Brain pericyte (primary cell): Measurements from ENCODE around the gene EMID1.

ENCODE experiments used
- DNase-seq: peaks from one replicate; pipeline ENCODE4 v3.0.0-alpha.2; 2012; ENCODE audit warnings: low read depth, low spot score

The EMID1 gene

DNA sequence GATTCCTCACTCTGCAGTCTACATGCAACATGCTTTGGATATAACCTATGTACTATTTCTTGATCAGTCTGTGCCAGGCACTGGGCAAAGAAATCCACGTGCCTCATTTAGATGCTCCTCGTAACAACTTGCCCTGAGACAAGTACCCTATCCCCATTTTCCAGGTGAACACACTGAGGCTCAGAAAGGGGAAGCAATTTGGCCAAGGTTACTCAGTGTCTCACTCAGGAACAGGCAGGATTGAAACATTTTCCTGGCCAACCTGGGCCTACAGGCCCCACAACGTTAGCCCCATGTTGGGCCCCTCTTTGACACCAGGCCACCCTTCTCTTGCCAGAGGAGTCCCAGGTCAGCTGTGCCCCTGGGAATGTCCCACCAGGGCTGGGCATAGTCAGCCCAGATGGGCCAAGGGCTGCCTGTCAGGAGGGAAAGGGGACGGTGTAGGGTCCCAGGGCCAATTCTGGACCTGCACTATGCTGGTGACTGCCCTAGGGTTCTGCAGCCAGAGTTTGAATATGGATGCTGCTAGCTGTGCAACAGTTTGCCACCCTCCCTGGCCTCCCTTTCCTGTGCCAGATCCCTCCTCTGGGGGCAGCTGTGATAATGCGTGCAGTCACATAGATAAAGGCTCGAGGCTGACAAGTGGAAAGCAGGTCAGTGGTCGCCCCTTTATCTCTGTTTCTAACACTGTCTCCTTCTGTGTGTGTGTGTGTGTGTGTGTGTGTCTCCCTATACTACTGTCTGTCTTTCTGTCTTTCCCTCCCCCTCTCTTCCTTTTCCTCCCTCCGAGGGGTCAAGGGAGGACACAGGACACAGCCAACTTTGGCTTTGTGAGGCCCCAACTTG, 10.4 kb upstream of the EMID1 start:
- DNase-seq, result no peak

DNA sequence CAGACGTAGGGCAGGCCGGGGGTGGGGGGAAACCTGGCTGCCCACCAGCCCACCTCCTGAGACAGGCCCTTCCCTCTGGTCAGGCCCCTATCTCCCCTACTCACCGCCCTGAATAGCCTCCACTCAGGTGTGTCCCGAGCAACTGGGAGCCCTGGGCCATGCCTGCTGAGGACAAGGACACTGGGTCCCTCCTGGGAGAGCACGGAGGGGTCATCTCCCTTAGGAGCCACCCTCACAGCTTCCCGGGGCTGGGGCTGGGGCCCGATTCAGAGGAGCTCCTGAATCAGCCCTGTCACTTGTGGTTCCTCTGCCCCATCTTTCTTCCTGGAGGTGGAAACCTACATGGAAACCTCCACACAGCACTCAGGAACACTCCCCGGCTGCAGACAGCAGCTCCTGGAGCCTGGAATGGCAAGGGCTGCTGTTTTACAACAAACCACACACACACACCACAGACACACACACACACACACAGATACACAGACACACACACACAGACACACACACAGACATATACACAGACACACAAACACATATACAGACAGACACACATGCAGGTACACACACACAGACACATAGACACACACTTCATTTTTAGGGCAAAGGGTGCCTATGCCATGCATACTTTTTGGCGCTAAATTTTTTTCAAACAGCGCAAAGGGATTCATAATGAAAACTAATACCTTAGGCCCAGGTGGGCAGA, 9.6 kb upstream of the EMID1 start:
- no peak for DNase-seq

DNA sequence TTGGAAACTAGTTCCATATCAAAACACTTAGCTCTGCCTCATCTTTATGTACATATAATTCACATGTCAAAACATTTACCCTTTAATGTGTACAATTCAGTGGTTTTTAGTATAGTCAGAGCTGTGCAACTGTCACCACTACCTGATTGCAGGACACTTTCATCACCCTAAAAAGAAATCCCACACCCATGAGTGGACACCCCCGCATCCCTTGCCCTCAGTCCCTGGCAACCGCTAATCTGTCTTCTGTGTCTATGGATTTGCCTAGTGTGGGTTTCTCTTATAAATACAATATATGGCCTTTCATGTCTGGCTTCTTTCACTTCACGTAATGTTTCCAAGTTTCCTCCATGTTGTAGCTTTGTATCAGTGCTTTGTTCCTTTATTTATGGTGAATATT, 8.6 kb upstream of the EMID1 start:
- no peak for DNase-seq

DNA sequence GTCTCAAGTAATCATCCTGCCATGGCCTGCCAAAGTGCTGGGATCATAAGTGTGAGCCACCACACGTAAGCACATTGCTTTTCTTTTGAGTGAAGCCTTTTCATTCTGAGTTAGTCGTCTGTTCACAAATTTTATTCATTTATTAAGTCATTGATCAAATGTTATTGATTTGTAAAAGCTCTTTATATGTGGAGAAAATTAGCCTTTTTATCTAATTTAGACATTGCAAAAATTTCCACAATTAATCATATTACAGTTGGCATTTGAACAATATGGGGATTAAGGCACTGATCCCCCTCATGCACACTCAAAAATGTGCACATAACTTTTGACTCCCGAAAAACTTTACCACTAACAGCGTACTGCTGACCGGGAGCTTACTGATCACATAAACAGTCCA, 7.5 kb upstream of the EMID1 start:
- no peak for DNase-seq

DNA sequence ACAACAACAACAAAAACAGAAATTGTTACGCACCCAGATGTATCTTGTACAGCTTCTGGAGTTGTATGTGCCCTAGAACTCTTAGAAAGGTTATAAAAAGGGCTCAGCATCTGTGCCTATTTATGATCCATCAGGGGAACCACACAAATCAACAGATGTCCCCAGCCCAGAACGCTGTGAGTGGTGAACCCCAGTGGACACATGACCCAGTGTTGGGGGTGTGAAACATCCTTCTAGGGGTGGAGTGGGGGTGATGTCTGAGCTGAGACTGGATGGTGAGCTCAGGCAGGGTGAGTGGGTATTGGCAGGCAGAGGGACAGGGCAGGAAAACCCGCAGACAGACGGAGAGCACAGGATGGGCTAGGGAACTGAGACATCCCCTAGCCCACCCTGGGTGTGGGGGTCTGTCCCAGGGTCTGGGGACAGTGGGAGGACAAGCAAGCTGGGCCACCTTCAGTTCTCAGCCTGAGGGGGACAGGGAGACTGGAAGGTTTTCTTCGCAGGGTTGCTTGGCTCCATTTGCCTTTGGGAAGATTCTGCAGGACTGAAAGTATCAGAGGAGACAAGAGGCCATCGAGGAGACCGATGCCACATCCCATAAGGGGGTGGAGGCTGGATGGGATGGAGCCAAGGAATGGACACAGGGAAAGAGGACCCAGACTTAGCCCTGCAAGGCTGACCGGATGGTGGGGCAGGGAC, 5.8 kb upstream of the EMID1 start:
- DNase-seq, result no peak

DNA sequence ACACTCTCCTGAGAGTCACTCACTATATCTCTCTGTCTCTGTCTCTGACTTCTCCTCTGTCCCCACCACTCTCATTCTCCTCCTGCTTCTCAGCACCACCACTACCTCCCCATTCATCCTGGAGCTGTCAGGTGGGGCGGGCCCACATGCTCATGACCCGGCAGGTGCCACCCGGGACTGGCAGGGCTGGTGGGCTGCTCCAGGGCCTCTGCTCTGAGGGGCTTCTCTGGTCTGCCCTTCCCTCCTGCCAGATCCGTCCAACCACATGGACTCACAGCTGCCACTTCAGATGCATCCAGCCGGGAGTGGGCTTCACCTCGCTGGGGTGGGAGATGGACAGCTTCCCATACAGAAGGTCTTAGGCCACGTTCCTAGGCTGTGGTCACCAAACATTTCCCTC, 4.8 kb upstream of the EMID1 start:
- no peak for DNase-seq

DNA sequence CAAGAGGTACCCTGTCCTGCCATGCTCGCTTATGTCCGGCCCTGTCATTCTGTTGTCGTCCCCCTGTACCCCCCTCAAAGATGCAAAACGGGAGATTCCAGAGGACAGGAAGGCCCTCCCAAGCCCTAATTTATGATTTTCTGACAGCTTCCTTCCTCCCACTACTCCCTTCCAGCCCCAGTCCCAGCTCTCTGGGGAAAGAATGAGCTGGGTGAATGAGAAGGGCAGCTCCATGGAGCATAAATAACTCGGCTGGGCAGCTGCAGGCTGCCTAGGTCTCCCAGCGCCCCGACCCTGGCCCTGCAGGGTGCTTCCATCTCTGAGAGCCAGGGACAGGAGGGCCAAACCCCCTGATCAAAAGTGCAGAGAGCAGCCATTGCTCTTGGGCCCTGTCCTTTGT, 3.9 kb upstream of the EMID1 start:
- DNase-seq, result no peak

DNA sequence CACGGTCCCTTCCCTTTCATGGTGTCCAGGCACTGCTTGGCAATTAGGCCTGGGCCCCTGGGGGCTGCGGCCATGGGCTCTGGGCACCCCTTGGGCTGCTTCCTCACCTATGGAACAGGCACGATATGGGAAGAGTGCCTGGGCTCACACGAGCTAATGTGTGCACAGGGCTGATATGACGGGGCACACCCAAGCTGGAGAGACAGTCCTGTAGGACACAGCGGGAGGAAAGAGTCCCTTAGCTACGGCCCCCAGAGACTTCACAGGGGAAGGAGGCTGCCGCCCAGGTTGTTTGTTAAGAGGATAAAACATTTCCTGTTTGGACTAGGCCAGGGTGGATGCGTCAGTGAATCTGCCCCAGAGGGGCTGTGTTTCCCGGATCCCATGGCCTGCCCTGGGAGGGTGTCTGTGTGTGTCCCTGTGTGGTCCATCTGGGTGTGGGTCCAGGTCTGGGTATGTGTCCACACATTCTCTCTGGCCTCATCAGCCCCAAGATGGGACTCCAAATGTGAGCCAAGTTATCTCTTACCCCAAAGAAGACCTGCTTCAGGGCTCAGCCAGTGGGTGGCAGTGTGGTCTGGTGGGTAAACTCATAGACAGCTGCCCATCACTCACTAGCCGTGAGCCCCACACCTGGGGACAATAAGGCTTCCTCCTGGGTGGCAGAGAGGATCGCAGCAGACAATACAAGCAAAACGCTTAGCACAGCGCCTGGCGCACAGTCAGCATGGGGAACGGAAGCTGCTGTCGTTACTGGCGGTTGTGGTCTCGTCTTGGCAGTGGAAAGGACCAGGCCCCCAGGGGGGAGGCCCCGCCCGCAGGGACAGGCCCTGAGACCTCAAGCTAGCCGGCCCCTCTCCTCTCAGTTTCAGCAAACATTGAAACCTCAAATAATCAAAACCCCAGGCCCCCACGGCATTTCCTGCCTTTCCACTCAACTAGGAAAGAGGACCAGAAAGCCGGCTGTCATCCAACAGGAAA, 3.2 kb upstream of the EMID1 start:
- peak; percentile 25 for DNase-seq

DNA sequence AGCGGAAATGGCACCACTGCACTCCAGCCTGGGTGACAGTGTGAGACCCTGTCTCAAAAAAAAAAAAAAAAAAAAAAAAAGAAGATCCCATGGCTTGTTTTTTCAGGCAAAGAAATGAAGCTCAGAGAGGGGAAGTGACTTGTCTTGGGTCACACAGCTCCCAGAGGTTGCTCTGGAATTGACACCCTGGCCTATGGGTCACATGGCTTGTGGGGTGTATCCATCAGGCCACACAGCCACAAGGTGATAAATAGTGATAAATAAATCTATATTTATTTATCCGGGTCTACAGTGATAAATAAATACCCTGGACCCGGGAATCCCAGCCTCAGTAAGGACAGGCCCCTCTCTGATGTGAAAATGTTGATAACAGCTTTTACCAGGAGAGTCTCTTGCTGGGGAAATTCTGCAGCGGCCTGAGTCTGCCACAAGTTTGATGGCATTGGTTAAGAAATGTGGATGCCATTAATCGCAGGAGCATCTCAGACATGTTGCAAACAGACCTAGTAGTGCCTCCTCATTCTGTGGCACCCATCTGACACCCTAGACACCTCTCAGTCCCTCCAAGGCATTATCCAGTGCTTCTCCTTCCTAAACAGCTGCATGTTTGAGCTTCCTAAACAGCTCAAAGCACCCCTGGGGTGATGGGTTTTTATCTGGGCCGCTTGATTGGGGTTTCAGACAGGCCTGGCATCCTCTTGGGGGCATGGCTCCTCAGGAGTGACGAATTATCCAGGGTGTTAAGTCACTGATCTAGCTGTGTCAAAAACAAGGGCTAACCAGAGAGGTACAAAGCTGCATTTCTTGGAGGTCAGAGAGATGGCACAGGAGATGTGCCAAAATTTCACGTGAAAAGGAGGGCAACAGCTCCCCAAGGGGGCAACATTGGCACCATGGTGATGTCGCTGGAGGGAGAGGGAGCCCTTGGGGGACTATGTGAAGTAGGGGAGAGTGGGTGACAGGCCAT, 1.9 kb upstream of the EMID1 start:
- DNase-seq, result no peak

DNA sequence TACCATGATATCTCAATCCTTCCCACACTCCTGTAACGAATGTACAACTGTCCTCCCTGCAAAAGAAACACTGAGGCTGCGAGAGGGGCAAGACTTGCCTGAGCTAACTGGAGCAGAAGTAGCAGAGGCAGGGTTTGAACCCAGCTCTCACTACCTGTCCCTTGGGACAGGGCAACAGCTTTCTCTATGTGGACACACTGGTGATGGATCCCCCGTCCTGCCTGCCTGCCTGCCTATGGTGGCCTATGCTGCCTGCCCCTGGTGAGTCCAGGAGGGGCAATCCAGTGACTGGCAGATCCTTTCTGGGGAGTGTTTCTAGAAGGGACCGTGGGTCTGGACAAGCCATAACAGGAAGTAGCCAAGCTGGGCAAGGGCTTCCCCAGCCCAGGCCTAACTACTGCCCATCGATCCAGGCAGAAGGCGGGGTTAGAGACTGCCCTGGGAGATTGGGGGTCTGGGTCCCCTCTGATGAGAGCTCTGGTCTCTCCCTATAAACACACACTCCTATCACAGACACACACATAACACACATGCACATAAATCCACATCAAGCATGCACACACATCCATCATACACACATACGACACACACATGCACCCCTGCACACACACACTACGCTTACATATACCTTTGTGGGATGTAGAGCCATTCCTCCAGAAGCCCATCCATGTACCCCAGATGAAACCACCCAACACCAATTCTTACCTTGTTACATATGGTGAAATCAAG, 1.1 kb upstream of the EMID1 start:
- DNase-seq, result no peak

DNA sequence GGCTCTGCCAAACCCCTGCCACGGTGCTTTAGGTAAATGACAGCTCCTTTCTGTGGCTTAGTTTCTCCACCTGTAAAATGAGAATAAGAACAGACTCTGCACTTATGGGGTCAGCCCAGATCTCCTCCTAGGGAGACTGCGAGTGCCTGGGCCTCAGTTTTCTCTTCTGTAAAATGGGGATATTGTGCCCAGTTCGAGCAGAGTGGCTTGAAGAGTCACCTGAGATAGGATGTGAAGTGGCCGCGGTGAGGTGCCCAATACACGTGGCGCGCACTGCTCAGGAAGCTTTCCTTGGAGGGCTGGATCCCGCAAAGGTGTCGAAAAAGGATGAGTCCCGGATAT, 473 bp upstream of the EMID1 start:
- DNase-seq, result no peak

DNA sequence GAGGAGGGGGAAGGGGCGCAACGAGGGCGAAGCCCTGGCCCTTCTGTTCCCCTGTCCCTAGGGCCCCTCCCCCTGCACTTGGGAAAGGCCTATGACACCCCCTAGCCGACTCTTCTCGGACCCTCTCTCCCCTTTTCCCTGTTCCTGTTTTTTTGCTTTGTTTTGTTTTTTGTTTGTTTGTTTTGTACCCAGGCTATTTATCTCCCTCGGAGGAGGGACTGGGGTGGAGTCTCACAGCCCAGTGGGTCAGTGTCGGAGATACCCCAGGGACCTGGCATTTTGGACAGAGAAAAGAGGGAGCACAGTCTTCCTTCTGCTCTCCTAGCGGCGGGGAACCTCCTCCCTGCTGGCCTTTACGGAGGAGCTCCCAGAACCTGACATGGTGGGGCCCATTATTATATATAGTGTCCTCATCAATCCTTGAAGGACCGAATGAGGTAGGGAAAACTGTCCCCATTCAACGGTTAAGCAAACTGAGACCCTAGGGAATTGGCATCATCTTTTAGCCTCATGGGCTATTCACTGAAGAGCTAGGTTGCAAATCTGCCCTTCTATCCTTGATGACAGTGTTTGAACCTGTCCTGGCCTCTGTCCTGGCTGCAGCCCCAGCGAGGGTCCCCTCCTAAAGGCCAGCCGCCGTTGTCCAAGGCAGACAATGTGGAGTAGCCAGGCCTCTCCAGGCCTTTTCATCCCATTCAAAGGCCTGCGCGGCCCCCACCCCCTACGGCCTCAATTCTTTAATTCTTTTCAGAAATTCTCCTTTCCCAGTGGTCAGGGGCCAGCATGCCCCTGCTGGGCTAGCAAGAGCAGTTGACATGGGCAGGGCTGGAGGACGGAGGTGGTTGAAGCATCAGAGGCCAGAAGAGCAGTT, 911 bp downstream of the EMID1 start:
- no peak for DNase-seq

DNA sequence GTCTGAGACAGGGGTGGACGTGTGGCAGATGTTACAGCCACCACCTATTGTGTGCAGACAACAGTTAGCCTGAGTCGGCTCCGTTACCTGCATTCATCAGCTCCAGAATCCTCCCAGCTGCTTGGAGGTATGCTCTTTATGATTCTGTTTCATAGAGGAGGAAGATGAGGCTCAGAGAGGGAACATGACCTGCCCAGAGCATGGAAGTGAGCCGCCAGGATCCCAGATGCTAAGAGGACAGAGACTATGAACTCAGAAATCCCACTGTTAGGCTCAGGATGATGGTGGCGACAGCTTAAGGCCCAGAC, 1.5 kb downstream of the EMID1 start:
- no peak for DNase-seq

DNA sequence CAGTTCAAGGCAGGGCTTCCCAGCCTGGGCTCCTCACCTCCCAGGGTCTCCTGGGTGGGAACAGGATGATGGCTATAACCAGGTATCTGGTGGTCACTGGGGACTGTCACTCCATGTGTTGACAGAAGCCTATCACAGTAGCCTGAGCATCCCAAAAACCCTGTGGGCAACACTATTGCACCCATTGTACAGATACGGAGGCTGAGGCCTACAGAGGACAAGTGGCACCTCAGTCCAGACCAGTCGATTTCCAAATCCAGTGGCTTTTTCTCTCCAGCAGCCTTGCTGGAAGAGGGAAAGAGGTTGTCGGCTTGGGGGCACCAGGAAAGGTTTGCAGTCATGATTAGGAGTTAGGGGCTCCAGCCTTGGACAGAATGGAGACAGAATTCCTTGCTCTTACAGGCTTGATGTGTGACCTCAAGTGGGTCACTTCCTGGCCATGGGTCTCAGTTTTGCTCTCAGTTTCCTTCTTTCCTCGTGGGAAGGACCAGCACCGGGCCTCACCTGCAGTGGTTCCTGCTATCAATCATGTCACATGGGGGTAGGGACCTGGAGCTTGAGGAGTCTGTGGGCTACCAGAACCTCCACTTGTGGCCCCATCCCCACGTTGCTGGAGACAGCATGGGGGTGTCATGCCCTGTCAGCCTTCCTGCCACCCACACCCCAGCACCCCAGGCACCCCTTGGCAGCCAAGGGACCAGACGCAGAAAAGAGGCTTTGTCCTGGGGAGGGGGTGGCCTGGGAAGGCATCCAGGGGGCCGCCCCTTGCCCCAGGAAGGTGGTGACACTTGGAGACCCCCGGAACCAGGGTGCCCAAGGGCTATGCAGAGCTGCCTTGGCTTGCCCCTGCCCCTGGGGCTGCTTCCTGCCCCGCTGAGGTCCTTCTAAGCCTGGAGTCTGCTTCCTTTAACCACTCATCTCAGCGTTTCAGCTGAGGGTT, 2.1 kb downstream of the EMID1 start:
- DNase-seq, result no peak

DNA sequence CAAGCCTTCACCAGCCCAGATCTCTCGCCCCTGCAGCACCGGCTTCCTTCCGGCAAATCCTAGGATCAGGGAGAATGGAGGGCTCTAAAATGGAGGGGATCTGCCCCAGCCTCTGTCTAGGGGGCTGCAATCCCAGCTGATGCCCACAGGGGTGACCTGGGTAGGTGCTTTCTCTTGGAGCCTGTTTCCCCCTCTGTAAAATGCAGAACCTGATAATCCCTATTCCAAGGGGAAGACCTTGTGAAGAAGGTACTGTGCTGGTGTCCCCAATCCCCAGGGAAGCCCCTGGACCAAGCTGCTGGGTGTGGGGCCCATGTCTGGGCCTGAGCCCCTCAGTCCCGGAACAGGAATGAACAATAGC, 2.8 kb downstream of the EMID1 start:
- DNase-seq, result no peak

DNA sequence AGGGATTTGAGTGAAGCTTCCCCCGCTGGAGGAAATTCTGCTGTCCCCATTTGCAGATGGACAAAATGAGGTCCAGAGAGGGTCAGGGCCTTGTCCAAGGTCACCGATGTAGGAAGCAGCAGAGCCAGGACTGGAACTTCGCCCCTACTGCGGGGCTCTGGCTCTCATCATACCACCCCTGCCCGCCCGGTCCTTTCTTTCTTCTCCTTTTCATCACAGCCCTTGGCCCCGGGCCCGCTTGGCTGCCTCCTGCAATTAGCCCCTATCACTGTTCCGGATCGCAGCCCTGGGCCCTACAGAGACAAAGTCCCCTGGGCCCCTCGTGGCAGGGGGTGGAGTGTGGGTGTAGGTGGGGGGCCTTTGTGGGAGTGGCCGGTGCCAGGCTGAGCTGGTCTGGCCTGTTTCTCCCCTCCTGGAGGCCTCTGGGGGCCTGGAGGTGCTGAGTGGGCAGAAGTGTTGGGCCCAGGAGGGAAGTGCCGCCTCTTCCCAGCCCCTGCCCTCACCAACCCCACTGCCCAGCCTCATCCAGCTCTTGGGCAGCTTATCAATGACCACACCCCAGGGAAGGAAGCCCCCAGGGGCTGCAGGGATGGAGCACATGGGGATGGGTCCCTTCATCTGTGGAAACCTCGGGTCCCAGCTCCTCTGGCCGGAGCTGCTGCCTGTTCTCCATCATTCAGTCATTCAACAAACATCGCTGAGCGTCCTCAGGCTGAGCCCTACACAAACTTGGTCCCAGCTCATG, 3.4 kb downstream of the EMID1 start:
- DNase-seq, result no peak

DNA sequence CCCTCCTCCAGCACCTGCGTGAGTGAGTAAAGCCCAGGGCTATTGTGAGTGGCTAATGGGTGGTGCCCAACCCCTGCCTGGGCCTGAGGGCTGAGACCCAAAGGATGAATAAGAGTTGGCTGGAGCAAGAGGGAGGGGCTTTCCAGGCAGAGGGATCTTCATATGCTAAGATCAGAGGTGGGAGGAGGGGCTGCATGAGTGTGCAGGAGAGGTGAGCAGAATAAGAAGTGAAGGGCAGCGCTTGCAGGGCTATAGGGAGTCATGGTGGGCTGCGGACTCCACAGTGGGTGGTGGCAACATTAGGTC, 3.9 kb downstream of the EMID1 start:
- DNase-seq, result no peak
